ENCODE measurements around the gene CD93.

DNA sequence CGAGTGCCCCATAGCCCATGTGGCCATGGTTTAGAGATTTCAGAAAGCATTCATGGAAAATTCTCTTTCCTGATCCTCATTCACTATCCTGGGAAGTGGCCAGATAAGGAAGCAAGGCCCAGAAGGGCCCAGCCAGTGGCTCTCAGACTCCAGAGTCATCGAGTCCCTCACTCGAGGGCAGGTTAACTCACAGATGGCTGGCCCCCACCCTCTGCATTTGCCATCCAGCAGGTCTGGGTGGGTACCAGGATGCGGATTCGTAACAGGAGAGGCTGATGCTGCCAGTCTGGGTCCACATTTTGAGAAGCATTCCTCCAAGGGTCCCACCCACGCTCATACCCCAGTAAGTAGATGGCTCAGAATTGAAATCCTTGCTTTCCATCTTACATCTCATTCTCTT is 54.8 kb downstream of the CD93 start:
- TF ChIP-seq GATA2 (IDR thresholded peaks at IDR 0.05; ENCODE audit: low read depth, low read length): no peak
- TF ChIP-seq GATA3 (IDR thresholded peaks at IDR 0.05; ENCODE audit: low read depth, low read length): no peak

Measured in SH-SY5Y (cell line).